Ovary (tissue), 9 donors: Measurements from ENCODE around the gene RB1. TPM values are rescaled to one million over a fixed set of nuclear protein-coding genes. Genes with fewer than 3 reads are reported as not detected.

Source experiments
- DNase-seq, 5 donors: peaks; one replicate each; pipeline ENCODE4 v3.0.0-alpha.2; 2019 to 2020
- H3K27ac ChIP-seq, 2 donors: fragments of 200-600 bp; one replicate each; pipeline versions ENCODE4 v1.5.1 to v1.8.0; 2019 to 2022
- H3K27me3 ChIP-seq: fragments of 200-600 bp; one replicate; pipeline ENCODE4 v1.8.0; 2022
- H3K36me3 ChIP-seq: fragments of 200-600 bp; sonication (generic); one replicate; pipeline ENCODE4 v1.5.1; 2019
- H3K4me1 ChIP-seq: one replicate; pipeline ENCODE4 v1.8.1; 2013; ENCODE audit warnings: mild to moderate bottlenecking, moderate library complexity; ENCODE audit not compliant: insufficient read depth
- H3K4me3 ChIP-seq: fragments of 200-600 bp; sonication (generic); one replicate; pipeline ENCODE4 v1.5.1; 2017
- H3K9me3 ChIP-seq, 2 donors: fragments of 200-600 bp in 1 of 2; sonication (generic) in 1 of 2; one replicate each; pipeline versions ENCODE4 v1.5.1 to v1.8.1; 2013 to 2019; ENCODE audit warnings: mild to moderate bottlenecking in 1 of 2, moderate library complexity in 1 of 2
- EP300 ChIP-seq: sonication (generic); formaldehyde crosslinking; IDR thresholded peaks from one replicate; pipeline ENCODE4 v1.6.1; 2017; ENCODE audit warnings: antibody characterized with exemption
- POLR2A ChIP-seq: fragments of 450-650 bp; IDR thresholded peaks from one replicate; pipeline ENCODE4 v1.6.1; 2017; ENCODE audit warnings: antibody characterized with exemption, mild to moderate bottlenecking, moderate library complexity
- WGBS, 3 donors: extraction: QIAGEN DNeasy Blood & Tissue Kit in 1 of 3; methylation state at CpG; one replicate each; pipeline versions ENCODE4 v1.1.5 to v1.1.7; 2013 to 2017; 5-methylcytosine and 5-hydroxymethylcytosine counted together
- intact Hi-C, 4 donors: fragments of 100-400 bp; cut with DNase I; formaldehyde crosslinking; loops; one replicate each; pipeline versions ENCODE4 v1.11.0 to v1.15.1; 2022 to 2023
- polyA plus RNA-seq, 2 donors: library from polyadenylated mRNA; stranded (reverse); fragments of 200-250 nt in 1 of 2; fragments of 350-450 nt in 1 of 2; fragmentation: Illumina TruSeq in 1 of 2; extraction: RNeasy Lipid Tissue Mini Kit (QIAGEN cat#74804) in 1 of 2; gene quantifications; one replicate each; pipeline ENCODE4 v1.2.3, GENCODE V29; 2013 to 2014
- total RNA-seq, 7 donors: library from RNA; depleted of rRNA in 2 of 7; stranded (reverse); fragments of >200 nt in 2 of 7; fragmentation: NEBNext Ultra II Directional in 3 of 7; extraction: Animal tissue kit (Norgen Biotek cat#: 25700) in 3 of 7; gene quantifications; one replicate each; pipeline versions ENCODE4 v1.1.0 to v1.2.4, GENCODE V29; 2016 to 2023
- TF ChIP-seq, protein P1 (sequence below), 3 donors: fragments of 450-650 bp in 2 of 3; fragments of 200-600 bp in 1 of 3; IDR thresholded peaks; one replicate each; pipeline versions ENCODE4 v1.5.1 to v1.8.0; 2016 to 2022; ENCODE audit warnings: antibody characterized with exemption in 3 of 3, mild to moderate bottlenecking in 1 of 3
- donor health status: DM: no; HTN: no; CAD: no; lungs with moderate emphysema.
- donor health status: DM: no; HTN: no; CAD: no.
- donor health status: Bipolar disorder and iron deficiency.
- donor health status: DM: yes; HTN: yes; CAD: no.
- donor health status: DM: no; HTN: no; CAD: no.
- donor health status: DM: yes; HTN: yes; CAD: no.

RB1 gene
- total and polyA plus RNA-seq, 9 donors: 11.4 to 36.6 (median 27.1) TPM

DNA sequence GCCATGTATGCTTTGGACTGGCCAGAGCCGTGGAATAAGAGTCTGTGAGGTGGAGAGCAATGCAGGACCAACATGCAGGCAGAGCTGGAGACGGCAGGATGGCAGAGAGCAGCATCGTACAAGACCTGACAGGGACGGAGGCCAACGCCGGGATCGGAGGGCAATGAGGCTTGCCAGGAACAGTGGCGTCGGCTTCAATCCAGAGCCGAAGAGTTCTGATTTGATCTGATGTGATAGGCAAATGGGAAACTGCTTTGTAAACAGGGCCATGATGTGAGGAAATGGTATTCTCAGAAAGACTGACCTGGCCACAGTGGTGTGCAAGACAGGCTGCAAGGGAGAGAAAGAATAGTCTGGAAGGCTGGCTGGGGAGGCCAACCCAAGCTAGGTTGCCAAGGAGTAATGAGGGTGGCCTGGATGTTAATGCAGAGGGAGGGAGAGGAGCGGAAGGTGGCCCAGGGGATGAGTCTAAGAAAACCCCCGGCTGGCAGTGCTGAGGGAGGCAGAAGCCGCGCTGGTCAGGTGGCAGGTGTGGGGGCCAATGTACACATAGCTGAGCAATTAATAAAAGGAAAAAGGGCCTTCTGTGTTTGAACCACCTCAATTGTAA lies 202.6 kb downstream of the RB1 start:
- H3K9me3 ChIP-seq: no peaks in the 10 kb centered on the region
- no peak overlapping the region for H3K4me3 ChIP-seq
- intact Hi-C loops: no loop called here
- H3K27me3 ChIP-seq: no peaks in the 10 kb centered on the region
- WGBS, 3 donors: 89 to 94% (median 90%) methylated on average over 14 of the region's 14 CpGs
- H3K4me1 ChIP-seq: peaks cover 4% of the 10 kb centered on the region
- no peak for DNase-seq
- TF ChIP-seq POLR2A (no peak), EP300 (no peak)
- TF ChIP-seq, protein P1, sequence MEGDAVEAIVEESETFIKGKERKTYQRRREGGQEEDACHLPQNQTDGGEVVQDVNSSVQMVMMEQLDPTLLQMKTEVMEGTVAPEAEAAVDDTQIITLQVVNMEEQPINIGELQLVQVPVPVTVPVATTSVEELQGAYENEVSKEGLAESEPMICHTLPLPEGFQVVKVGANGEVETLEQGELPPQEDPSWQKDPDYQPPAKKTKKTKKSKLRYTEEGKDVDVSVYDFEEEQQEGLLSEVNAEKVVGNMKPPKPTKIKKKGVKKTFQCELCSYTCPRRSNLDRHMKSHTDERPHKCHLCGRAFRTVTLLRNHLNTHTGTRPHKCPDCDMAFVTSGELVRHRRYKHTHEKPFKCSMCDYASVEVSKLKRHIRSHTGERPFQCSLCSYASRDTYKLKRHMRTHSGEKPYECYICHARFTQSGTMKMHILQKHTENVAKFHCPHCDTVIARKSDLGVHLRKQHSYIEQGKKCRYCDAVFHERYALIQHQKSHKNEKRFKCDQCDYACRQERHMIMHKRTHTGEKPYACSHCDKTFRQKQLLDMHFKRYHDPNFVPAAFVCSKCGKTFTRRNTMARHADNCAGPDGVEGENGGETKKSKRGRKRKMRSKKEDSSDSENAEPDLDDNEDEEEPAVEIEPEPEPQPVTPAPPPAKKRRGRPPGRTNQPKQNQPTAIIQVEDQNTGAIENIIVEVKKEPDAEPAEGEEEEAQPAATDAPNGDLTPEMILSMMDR (IDR thresholded peaks at IDR 0.05): no peak
- no peaks in the 10 kb centered on the region for H3K36me3 ChIP-seq
- no peak overlapping the region for H3K27ac ChIP-seq

DNA sequence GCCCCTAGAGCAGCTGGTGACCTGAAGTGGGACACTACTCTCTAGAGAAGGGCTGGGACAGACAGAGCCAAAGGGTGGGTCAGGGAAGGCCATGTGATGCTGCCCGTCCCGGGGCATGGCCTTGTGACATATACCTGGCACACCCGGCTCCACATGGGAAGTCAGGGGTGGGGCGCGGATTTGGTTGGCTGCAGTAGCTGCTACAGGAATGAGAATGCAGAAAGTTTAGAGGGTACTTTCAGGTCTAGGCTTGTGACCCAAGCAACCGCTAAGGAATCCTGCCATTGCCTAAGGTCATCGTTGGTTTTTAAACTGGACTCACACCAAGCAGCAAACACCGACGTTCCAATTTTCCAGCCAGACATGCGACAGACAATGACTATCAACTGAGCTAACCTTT lies 203.5 kb downstream of the RB1 start:
- H3K4me3 ChIP-seq: no peak overlapping the region
- 94 to 96% (median 96%) methylated on average over 10 of the region's 10 CpGs for WGBS, 3 donors
- no peak overlapping the region for H3K27ac ChIP-seq
- no peaks in the 10 kb centered on the region for H3K36me3 ChIP-seq
- TF ChIP-seq, protein P1 (IDR thresholded peaks at IDR 0.05): no peak
- no peak for TF ChIP-seq POLR2A
- TF ChIP-seq EP300: no peak
- no peak for DNase-seq
- no peaks in the 10 kb centered on the region for H3K27me3 ChIP-seq
- H3K9me3 ChIP-seq: no peaks in the 10 kb centered on the region
- intact Hi-C loops: no loop called here
- peaks cover 8% of the 10 kb centered on the region for H3K4me1 ChIP-seq

DNA sequence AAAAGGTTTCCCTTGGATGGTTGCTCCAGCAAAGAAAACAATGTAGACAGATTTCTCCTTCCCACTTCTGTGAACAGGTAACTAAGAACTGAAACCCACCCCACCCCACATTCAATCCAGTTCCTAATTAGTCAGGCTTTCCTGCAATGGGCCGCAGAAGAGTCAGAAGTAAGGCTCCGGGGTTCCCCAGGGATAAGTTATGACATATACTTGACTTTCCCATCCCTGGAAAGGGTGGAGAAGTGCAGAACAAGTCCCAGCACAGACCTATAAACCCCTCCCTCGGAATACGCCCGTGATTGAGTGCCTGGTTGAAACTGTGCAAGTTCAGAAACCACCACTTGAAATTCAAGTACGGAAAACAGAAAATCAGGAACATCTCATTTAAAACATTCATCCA lies 204.5 kb downstream of the RB1 start:
- H3K27me3 ChIP-seq: no peaks in the 10 kb centered on the region
- H3K4me3 ChIP-seq: no peak overlapping the region
- H3K36me3 ChIP-seq: no peaks in the 10 kb centered on the region
- intact Hi-C loops: no loop called here
- TF ChIP-seq EP300: no peak
- TF ChIP-seq, protein P1 (IDR thresholded peaks at IDR 0.05): no peak
- no peak for TF ChIP-seq POLR2A
- H3K27ac ChIP-seq: no peak overlapping the region
- no peaks in the 10 kb centered on the region for H3K9me3 ChIP-seq
- DNase-seq: no peak
- 93 to 96% (median 95%) methylated on average over 6 of the region's 6 CpGs for WGBS, 3 donors
- H3K4me1 ChIP-seq: peaks cover 8% of the 10 kb centered on the region

DNA sequence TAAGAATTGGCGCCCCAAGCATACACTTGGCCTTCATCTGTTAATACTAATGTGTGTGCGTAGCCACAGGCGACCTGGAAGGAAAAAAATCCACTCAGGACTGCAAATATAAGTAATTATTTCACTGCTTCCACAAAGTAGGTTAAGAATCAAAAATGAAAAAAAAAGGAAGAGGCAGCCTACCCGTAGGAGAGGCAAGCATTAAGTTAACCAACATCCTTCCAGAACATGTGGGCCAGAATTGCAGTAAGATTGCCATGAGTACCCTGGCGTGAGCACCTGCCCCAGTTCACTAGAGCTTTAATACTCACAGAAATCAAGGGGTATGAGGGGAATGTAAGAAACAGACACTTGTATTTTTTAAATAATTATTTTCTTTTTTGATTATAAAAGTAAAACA lies 207.1 kb downstream of the RB1 start:
- Histone ChIP-seq H3K36me3 (no peaks in the 10 kb centered on the region), H3K27ac (peak overlapping the region in 1 of 2 donors; percentile 46), H3K4me3 (no peak overlapping the region), H3K9me3 (no peaks in the 10 kb centered on the region), H3K4me1 (peaks cover 8% of the 10 kb centered on the region), H3K27me3 (no peaks in the 10 kb centered on the region)
- intact Hi-C loops: no loop called here
- 82 to 85% (median 85%) methylated on average over 5 of the region's 5 CpGs for WGBS, 3 donors
- DNase-seq: no peak
- TF ChIP-seq EP300 (no peak), POLR2A (no peak)
- TF ChIP-seq, protein P1 (IDR thresholded peaks at IDR 0.05): no peak
